Transverse colon (tissue), 3 donors: ENCODE data around the gene FBXO41.

ENCODE experiments used
- CTCF ChIP-seq, 5 experiments: fragments of 200-600 bp in 3 of 5; fragments of 450-650 bp in 2 of 5; sonication (generic) in 3 of 5; IDR thresholded peaks; 1 replicate in 2 of 5; 2 replicates in 3 of 5; pipeline ENCODE4 v1.5.1; 2016 to 2017; ENCODE audit warnings: antibody characterized with exemption in 5 of 5, inconsistent platforms in 3 of 5, mild to moderate bottlenecking in 2 of 5, moderate library complexity in 1 of 5
- POLR2A ChIP-seq: fragments of 450-650 bp; IDR thresholded peaks from one replicate; pipeline ENCODE4 v1.6.1; 2016; ENCODE audit warnings: antibody characterized with exemption, mild to moderate bottlenecking, moderate library complexity

- TF ChIP-seq CTCF (IDR thresholded peaks at IDR 0.05): no peak
- no peak for TF ChIP-seq POLR2A
Measured at GRCh38 chr2:73297586-73297985, 13.3 kb upstream of the FBXO41 start.
